Colon (tissue), 2 donors: ENCODE results near the gene SLC27A5.
"Not testable (repeated sequence)": the region's sequence is repeated elsewhere in the genome, so short reads cannot be mapped to it uniquely, and the experiment has no call there.

Source experiments
- FAIRE-seq: peaks from 2 replicates; lab custom pipeline; 2012; peaks lifted over from hg19 to GRCh38; lab: Jason Lieb, UNC
- donor health status: control.
- donor health status: control.

SLC27A5 gene

GRCh38 chr19:58497634-58498170 lies 14.1 kb downstream of the SLC27A5 start:
- no peak for FAIRE-seq

- FAIRE-seq: no peak
Measured at GRCh38 chr19:58492265-58492664, 19.5 kb downstream of the SLC27A5 start.

GRCh38 chr19:58491393-58491792 lies 20.4 kb downstream of the SLC27A5 start:
- no peak for FAIRE-seq

GRCh38 chr19:58484349-58484748 lies 27.4 kb downstream of the SLC27A5 start:
- not testable (repeated sequence) for FAIRE-seq

GRCh38 chr19:58483776-58484175 lies 28.0 kb downstream of the SLC27A5 start:
- FAIRE-seq: no peak

- FAIRE-seq: no peak
Measured at GRCh38 chr19:58482372-58482771, 29.4 kb downstream of the SLC27A5 start.

GRCh38 chr19:58480831-58481230 lies 31.0 kb downstream of the SLC27A5 start:
- FAIRE-seq: no peak

- FAIRE-seq: no peak
Measured at GRCh38 chr19:58480481-58480830, 31.3 kb downstream of the SLC27A5 start.

- no peak for FAIRE-seq
Measured at GRCh38 chr19:58479736-58480480, 31.9 kb downstream of the SLC27A5 start.

GRCh38 chr19:58479303-58479702 lies 32.5 kb downstream of the SLC27A5 start:
- no peak for FAIRE-seq

GRCh38 chr19:58477871-58478270 lies 33.9 kb downstream of the SLC27A5 start:
- no peak for FAIRE-seq

- FAIRE-seq: no peak
Measured at GRCh38 chr19:58477130-58477529, 34.7 kb downstream of the SLC27A5 start.

- no peak for FAIRE-seq
Measured at GRCh38 chr19:58476498-58477015, 35.2 kb downstream of the SLC27A5 start.

- FAIRE-seq: no peak
Measured at GRCh38 chr19:58475714-58476497, 35.9 kb downstream of the SLC27A5 start, which contains the start of gene ZNF446. Gene ZNF446, plus strand, starts transcription at chr19:58476352. Its CDS starts 867 bp downstream, at chr19:58477219.

- FAIRE-seq: no peak
Measured at GRCh38 chr19:58474997-58475713, 36.6 kb downstream of the SLC27A5 start.

- FAIRE-seq: no peak
Measured at GRCh38 chr19:58474291-58474996, 37.3 kb downstream of the SLC27A5 start.

- no peak for FAIRE-seq
Measured at GRCh38 chr19:58473775-58474174, 38.0 kb downstream of the SLC27A5 start.

GRCh38 chr19:58471736-58472135 lies 40.1 kb downstream of the SLC27A5 start:
- FAIRE-seq: no peak

GRCh38 chr19:58470837-58471543 lies 40.8 kb downstream of the SLC27A5 start:
- not testable (repeated sequence) for FAIRE-seq

GRCh38 chr19:58469241-58470013 lies 42.4 kb downstream of the SLC27A5 start:
- FAIRE-seq: no peak
